ENCODE measurements around the gene FZR1.

FZR1 gene

DNA sequence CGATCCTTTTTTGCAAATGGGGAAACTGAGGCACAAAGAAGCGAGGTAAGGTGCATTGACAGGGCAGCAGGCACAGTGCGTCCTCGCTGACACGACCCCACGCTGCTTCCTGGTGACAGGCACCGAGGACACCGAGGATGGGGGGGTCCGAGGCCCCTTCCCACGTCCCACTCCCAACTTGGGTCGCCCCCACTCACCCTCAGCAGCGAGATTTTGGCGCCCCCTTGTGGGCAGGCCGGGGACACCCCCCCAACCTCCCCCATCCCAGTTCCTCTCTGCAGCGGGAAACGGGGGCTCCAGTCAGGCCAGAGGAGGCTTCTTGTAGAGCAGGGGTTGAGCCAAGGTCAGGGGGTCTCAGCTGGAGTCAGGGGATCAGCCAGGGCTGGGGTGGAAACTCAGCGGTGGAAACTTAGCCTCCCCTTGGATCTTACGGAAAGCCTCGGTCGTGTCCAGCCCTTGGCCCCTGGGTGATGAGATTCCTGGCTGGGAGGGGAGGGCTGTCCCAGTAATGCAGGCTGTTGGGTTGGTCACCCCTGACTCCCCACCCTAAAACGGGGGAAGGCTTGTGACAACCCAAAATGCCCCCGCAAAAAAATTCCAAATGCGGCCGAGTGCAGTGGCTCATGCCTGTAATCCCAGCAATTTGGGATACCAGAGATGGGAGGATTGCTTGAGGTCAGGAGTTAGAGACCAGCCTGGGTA lies 34.0 kb upstream of the FZR1 start:
- no peaks in the 10 kb centered on the region for H3K9me3 ChIP-seq (ENCODE audit: severe bottlenecking)
- no peaks in the 10 kb centered on the region for H3K36me3 ChIP-seq
- TF ChIP-seq, protein P1, sequence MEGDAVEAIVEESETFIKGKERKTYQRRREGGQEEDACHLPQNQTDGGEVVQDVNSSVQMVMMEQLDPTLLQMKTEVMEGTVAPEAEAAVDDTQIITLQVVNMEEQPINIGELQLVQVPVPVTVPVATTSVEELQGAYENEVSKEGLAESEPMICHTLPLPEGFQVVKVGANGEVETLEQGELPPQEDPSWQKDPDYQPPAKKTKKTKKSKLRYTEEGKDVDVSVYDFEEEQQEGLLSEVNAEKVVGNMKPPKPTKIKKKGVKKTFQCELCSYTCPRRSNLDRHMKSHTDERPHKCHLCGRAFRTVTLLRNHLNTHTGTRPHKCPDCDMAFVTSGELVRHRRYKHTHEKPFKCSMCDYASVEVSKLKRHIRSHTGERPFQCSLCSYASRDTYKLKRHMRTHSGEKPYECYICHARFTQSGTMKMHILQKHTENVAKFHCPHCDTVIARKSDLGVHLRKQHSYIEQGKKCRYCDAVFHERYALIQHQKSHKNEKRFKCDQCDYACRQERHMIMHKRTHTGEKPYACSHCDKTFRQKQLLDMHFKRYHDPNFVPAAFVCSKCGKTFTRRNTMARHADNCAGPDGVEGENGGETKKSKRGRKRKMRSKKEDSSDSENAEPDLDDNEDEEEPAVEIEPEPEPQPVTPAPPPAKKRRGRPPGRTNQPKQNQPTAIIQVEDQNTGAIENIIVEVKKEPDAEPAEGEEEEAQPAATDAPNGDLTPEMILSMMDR (IDR thresholded peaks at IDR 0.05; ENCODE audit: low read depth, low read length): peak; percentile 93
- peak; percentile 59 for DNase-seq
- no peak overlapping the region for H3K4me3 ChIP-seq (ENCODE audit: low read depth, low read length)
- H3K27me3 ChIP-seq (ENCODE audit: insufficient read depth, low read depth, severe bottlenecking): peaks cover 10% of the 10 kb centered on the region
- no peak overlapping the region for H3K27ac ChIP-seq

DNA sequence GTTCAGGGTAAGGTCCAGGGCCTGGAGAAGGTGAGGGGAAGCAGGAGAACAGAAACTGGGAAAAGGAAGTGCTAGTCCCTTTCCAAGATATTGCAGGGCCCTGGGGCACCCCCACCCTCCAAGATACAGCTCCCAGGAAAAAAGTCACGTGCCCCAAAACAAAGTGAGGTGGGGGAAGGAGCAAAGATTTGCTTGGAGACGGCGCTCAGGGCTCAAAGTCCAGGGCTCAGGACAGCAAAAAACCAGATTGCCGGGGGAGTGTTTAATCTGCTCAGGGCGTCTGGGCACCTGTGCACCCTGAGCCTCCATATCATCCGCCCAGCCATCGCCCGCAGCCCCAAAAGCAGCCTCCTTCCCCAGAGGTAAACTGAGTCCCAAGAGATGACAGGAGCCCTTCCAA lies 32.1 kb upstream of the FZR1 start:
- H3K36me3 ChIP-seq: no peaks in the 10 kb centered on the region
- peak; percentile 37 for DNase-seq
- peaks cover 10% of the 10 kb centered on the region for H3K27me3 ChIP-seq (ENCODE audit: insufficient read depth, low read depth, severe bottlenecking)
- TF ChIP-seq, protein P1 (IDR thresholded peaks at IDR 0.05; ENCODE audit: low read depth, low read length): no peak
- H3K4me3 ChIP-seq (ENCODE audit: low read depth, low read length): no peak overlapping the region
- H3K27ac ChIP-seq: no peak overlapping the region
- no peaks in the 10 kb centered on the region for H3K9me3 ChIP-seq (ENCODE audit: severe bottlenecking)

DNA sequence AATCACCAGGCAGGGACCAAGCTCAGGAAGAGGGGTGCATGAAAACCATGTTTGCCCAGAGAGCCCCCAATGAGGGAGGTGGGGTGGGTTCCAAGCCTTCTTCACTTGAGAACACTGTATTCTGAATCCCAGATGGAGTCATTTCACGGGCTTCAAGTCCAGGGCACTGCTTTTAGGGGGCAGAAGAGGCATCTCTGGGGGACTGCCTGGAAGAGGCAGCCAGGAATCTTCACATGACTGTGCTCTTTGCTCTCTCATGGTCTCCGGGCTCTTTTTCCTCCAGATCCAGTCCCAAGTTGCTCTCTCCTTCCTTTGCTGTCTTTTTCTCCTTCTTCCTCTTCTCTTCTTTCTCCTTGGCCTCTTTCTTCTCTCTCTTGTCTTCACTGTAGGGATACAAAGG lies 31.5 kb upstream of the FZR1 start:
- Histone ChIP-seq H3K27ac (no peak overlapping the region), H3K36me3 (no peaks in the 10 kb centered on the region), H3K27me3 (ENCODE audit: insufficient read depth, low read depth, severe bottlenecking) (peaks cover 10% of the 10 kb centered on the region), H3K4me3 (ENCODE audit: low read depth, low read length) (no peak overlapping the region), H3K9me3 (ENCODE audit: severe bottlenecking) (no peaks in the 10 kb centered on the region)
- TF ChIP-seq, protein P1 (IDR thresholded peaks at IDR 0.05; ENCODE audit: low read depth, low read length): no peak
- no peak for DNase-seq

DNA sequence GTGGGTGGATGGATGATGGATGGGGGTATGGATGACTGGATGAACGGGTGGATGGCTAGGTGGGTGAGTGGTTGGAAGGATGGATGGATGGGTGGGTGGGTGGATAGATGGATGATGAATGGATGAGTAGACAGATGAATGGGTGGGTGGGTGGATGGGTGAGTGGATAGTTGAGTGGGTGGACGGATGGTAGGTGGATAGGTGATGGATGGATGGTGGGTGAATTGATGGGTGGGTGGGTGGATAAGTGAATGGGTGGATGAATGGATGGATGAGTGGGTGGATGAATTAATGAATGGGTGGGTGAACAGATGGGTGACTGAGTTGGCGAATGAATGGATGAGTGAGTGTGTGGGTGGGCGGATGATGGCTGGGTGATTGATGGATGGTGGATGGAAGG lies 30.7 kb upstream of the FZR1 start:
- no peaks in the 10 kb centered on the region for H3K36me3 ChIP-seq
- no peak overlapping the region for H3K27ac ChIP-seq
- TF ChIP-seq, protein P1 (IDR thresholded peaks at IDR 0.05; ENCODE audit: low read depth, low read length): no peak
- H3K9me3 ChIP-seq (ENCODE audit: severe bottlenecking): no peaks in the 10 kb centered on the region
- no peak for DNase-seq
- peaks cover 4% of the 10 kb centered on the region for H3K27me3 ChIP-seq (ENCODE audit: insufficient read depth, low read depth, severe bottlenecking)
- H3K4me3 ChIP-seq (ENCODE audit: low read depth, low read length): no peak overlapping the region

DNA sequence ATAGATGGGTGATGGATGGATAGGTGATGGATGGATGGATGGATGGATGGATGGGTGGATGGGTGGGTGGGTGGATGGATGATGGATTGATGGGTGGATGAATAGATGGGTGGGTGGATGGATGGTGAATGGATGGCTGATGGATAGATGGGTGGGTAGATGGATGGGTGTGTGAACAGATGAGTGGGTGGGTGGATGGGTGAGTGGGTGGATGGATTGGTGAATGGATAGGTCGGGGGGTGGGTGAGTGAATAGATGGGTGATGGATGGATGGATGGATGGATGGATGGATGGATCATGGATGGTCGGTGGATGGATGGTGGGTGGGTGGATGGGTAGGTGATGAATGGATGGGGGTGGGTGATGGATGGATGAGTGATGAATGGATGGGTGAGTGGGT lies 29.3 kb upstream of the FZR1 start:
- Histone ChIP-seq H3K36me3 (no peaks in the 10 kb centered on the region), H3K27ac (no peak overlapping the region), H3K4me3 (ENCODE audit: low read depth, low read length) (no peak overlapping the region), H3K27me3 (ENCODE audit: insufficient read depth, low read depth, severe bottlenecking) (peaks cover 12% of the 10 kb centered on the region), H3K9me3 (ENCODE audit: severe bottlenecking) (no peaks in the 10 kb centered on the region)
- DNase-seq: no peak
- TF ChIP-seq, protein P1 (IDR thresholded peaks at IDR 0.05; ENCODE audit: low read depth, low read length): no peak

DNA sequence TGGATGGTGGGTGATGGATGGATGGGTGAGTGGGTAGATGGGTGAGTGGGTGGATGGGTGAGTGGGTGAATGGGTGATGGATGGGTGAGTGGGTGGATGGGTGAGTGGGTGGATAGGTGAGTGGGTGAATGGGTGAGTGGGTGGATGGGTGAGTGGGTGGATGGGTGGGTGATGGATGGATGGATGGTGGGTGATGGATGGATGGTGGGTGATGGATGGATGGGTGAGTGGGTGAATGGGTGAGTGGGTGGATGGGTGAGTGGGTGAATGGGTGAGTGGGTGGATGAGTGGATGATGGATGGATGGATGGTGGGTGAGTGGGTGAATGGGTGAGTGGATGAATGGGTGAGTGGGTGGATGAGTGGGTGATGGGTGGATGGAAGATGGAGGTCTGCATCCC lies 28.6 kb upstream of the FZR1 start:
- H3K27me3 ChIP-seq (ENCODE audit: insufficient read depth, low read depth, severe bottlenecking): peaks cover 19% of the 10 kb centered on the region
- DNase-seq: no peak
- TF ChIP-seq, protein P1 (IDR thresholded peaks at IDR 0.05; ENCODE audit: low read depth, low read length): no peak
- no peaks in the 10 kb centered on the region for H3K9me3 ChIP-seq (ENCODE audit: severe bottlenecking)
- no peak overlapping the region for H3K27ac ChIP-seq
- no peak overlapping the region for H3K4me3 ChIP-seq (ENCODE audit: low read depth, low read length)
- no peaks in the 10 kb centered on the region for H3K36me3 ChIP-seq

Measured in WERI-Rb-1 (cell line).